HG02852 (cell line): ENCODE results near the gene MUC22.
"Not testable (repeated sequence)": the region's sequence is repeated elsewhere in the genome, so short reads cannot be mapped to it uniquely, and the experiment has no call there.

Source experiments
- ATAC-seq: cut with Tn5 transposase; IDR thresholded peaks from one replicate; pipeline ENCODE4 v1.9.1; 2021; ENCODE audit warnings: mild to moderate bottlenecking, moderate library complexity; ENCODE audit not compliant: unreplicated experiment

Gene MUC22

GRCh38 chr6:31037169-31037568 lies 26.9 kb downstream of the MUC22 start:
- no peak for ATAC-seq

- ATAC-seq, result no peak
Measured at GRCh38 chr6:31037682-31038081, 27.4 kb downstream of the MUC22 start.

- no peak for ATAC-seq
Measured at GRCh38 chr6:31038559-31038958, 28.3 kb downstream of the MUC22 start.

GRCh38 chr6:31040801-31041200 lies 30.5 kb downstream of the MUC22 start:
- ATAC-seq, result no peak

GRCh38 chr6:31041372-31041974 lies 31.2 kb downstream of the MUC22 start:
- ATAC-seq, result no peak

GRCh38 chr6:31042806-31043205 lies 32.5 kb downstream of the MUC22 start:
- ATAC-seq, result no peak

- ATAC-seq, result no peak
Measured at GRCh38 chr6:31048099-31048498, 37.8 kb downstream of the MUC22 start.

- no peak for ATAC-seq
Measured at GRCh38 chr6:31049518-31049917, 39.2 kb downstream of the MUC22 start.

- not testable (repeated sequence) for ATAC-seq
Measured at GRCh38 chr6:31053187-31053586, 42.9 kb downstream of the MUC22 start.

- ATAC-seq, result no peak
Measured at GRCh38 chr6:31053873-31054272, 43.6 kb downstream of the MUC22 start.

- ATAC-seq, result no peak
Measured at GRCh38 chr6:31055441-31055840, 45.2 kb downstream of the MUC22 start.

GRCh38 chr6:31057426-31058003 lies 47.2 kb downstream of the MUC22 start:
- no peak for ATAC-seq

GRCh38 chr6:31058128-31058894 lies 48.0 kb downstream of the MUC22 start:
- ATAC-seq, result no peak

GRCh38 chr6:31060145-31060544 lies 49.9 kb downstream of the MUC22 start:
- no peak for ATAC-seq

- no peak for ATAC-seq
Measured at GRCh38 chr6:31063906-31064435, 53.7 kb downstream of the MUC22 start.

GRCh38 chr6:31065556-31065955 lies 55.3 kb downstream of the MUC22 start:
- ATAC-seq, result no peak

GRCh38 chr6:31067028-31067427 lies 56.8 kb downstream of the MUC22 start:
- ATAC-seq, result not testable (repeated sequence)

- ATAC-seq, result not testable (repeated sequence)
Measured at GRCh38 chr6:31067891-31068668, 57.8 kb downstream of the MUC22 start.

- no peak for ATAC-seq
Measured at GRCh38 chr6:31068669-31069340, 58.5 kb downstream of the MUC22 start.

GRCh38 chr6:31070711-31071197 lies 60.5 kb downstream of the MUC22 start:
- ATAC-seq, result no peak
